Measurements from ENCODE around the gene RTP5.
"Not testable (repeated sequence)": the region's sequence is repeated elsewhere in the genome, so short reads cannot be mapped to it uniquely, and the experiment has no call there.

Gene RTP5

DNA sequence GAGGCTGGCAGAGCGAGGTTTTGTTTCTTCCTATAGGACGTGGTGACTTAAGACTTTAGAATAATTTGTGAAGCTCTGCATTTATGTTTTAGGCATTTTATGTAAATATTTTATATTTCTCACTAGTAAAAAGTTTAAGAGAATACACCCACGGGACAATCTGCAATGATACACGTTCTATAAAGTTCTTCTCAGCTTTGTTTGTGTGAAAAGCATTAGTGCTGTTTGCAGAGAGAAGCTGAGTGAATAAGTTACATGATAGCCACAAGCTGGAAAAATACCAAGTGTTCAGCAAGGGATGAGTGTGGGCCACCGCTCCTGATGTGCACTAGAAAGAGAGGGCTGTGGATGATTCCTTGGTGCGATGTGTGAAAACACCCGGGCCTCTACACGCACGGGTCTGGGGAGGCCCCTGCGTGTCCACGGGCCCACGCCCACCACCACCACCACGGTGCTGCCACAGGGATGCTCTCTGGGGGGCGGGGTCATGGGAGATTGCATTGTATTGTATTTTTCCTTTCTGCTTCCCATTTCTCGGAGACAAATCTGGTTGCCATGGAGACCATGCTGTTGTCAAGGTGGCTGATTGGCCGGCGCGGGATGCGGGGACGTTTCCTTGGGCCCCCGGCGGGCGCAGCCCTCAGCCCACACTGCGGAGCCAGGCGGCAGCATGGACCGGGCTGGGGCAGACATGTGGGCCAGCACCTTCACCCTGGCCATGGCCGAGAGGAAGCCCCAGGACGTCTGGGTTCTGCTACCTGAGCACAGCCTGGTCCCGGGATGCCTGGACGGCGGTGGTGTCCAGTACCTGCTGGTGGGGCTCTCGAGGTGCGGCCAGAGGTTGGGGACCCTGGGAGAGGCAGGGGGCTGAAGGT is at the start of gene RTP5:
RTP5 (plus strand) TSS at position 643 of the 875 bp plus-strand sequence; CDS start at position 671, 28 bp downstream.
- H3F3A ChIP-seq (ENCODE audit: control insufficient read depth, insufficient read depth), result peaks cover 8% of the 10 kb centered on the region
- H3K36me3 ChIP-seq (ENCODE audit: control insufficient read depth, low read length), result no peaks in the 10 kb centered on the region
- no peak within 1 kb of the TSS for H3K4me3 ChIP-seq (ENCODE audit: low read length)
- no peaks in the 10 kb centered on the region for H3K9me2 ChIP-seq (replicated peaks; ENCODE audit: control insufficient read depth, low read length)
- H3K27ac ChIP-seq (ENCODE audit: low read depth, low read length), result no peak within 1 kb of the TSS
- TF ChIP-seq, protein P1, sequence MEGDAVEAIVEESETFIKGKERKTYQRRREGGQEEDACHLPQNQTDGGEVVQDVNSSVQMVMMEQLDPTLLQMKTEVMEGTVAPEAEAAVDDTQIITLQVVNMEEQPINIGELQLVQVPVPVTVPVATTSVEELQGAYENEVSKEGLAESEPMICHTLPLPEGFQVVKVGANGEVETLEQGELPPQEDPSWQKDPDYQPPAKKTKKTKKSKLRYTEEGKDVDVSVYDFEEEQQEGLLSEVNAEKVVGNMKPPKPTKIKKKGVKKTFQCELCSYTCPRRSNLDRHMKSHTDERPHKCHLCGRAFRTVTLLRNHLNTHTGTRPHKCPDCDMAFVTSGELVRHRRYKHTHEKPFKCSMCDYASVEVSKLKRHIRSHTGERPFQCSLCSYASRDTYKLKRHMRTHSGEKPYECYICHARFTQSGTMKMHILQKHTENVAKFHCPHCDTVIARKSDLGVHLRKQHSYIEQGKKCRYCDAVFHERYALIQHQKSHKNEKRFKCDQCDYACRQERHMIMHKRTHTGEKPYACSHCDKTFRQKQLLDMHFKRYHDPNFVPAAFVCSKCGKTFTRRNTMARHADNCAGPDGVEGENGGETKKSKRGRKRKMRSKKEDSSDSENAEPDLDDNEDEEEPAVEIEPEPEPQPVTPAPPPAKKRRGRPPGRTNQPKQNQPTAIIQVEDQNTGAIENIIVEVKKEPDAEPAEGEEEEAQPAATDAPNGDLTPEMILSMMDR (IDR thresholded peaks at IDR 0.05; ENCODE audit: low read depth, low read length, poor library complexity, severe bottlenecking), result no peak
- TF ChIP-seq EZH2phosphoT487 (IDR thresholded peaks at IDR 0.05; ENCODE audit: borderline replicate concordance, low read length), result no peak
- no peaks in the 10 kb centered on the region for H3K79me2 ChIP-seq (ENCODE audit: control insufficient read depth, low read length)
- H3K4me2 ChIP-seq (ENCODE audit: low read length), result no peak within 1 kb of the TSS
- no peaks in the 10 kb centered on the region; the same call in 1 of the 2 replicates for H3K4me1 ChIP-seq (ENCODE audit: control insufficient read depth, low read length)
- H3K9me3 ChIP-seq (ENCODE audit: control insufficient read depth, insufficient read depth, low read length), result peaks cover 9% of the 10 kb centered on the region; the same call in 1 of the 2 replicates
- no peaks in the 10 kb centered on the region for H4K20me1 ChIP-seq (ENCODE audit: control insufficient read depth, insufficient read depth, low read depth, low read length)
- H3K27me3 ChIP-seq (ENCODE audit: control insufficient read depth, low read length), result 0 out of 2 replicates have a peak, but pooled peaks cover 3% of the 10 kb centered on the region

DNA sequence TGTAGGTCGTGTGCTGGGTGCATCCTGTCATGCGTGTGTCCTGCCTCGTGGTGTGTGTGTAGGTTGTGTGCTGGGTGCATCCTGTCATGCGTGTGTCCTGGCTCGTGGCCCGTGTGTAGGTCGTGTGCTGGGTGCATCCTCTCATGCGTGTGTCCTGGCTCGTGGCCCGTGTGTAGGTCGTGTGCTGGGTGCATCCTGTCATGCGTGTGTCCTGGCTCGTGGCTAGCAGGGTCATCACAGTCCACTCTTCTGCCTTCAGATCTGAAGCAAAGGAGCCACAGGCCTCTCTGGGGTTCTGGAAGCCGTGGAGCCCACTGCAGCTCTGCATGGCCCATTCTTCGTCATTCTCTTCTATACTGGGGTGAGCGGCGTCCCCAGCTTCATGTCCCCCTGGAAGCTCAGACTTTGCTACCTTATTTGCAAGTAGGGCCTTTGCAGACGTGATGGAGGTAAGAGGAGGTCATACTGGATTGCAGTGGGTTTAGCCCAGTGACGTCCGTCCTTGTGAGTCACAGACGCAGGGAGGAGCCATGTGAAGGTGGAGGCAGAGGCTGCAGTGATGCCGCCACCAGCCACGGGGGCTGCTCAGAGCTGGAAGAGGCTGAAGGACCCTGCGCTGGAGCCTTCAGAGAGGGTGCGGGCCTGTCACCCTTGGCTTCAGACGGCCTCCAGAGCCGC is 49.4 kb upstream of the RTP5 start:
- H3F3A ChIP-seq (ENCODE audit: control insufficient read depth, insufficient read depth); H3K4me1 ChIP-seq (ENCODE audit: control insufficient read depth, low read length); H3K4me2 ChIP-seq (ENCODE audit: low read length); H3K9me2 ChIP-seq (replicated peaks; ENCODE audit: control insufficient read depth, low read length); H4K20me1 ChIP-seq (ENCODE audit: control insufficient read depth, insufficient read depth, low read depth, low read length); H3K4me3 ChIP-seq (ENCODE audit: low read length); H3K36me3 ChIP-seq (ENCODE audit: control insufficient read depth, low read length); H3K79me2 ChIP-seq (ENCODE audit: control insufficient read depth, low read length); H3K27me3 ChIP-seq (ENCODE audit: control insufficient read depth, low read length); H3K9me3 ChIP-seq (ENCODE audit: control insufficient read depth, insufficient read depth, low read length); H3K27ac ChIP-seq (ENCODE audit: low read depth, low read length): not testable (repeated sequence)

DNA sequence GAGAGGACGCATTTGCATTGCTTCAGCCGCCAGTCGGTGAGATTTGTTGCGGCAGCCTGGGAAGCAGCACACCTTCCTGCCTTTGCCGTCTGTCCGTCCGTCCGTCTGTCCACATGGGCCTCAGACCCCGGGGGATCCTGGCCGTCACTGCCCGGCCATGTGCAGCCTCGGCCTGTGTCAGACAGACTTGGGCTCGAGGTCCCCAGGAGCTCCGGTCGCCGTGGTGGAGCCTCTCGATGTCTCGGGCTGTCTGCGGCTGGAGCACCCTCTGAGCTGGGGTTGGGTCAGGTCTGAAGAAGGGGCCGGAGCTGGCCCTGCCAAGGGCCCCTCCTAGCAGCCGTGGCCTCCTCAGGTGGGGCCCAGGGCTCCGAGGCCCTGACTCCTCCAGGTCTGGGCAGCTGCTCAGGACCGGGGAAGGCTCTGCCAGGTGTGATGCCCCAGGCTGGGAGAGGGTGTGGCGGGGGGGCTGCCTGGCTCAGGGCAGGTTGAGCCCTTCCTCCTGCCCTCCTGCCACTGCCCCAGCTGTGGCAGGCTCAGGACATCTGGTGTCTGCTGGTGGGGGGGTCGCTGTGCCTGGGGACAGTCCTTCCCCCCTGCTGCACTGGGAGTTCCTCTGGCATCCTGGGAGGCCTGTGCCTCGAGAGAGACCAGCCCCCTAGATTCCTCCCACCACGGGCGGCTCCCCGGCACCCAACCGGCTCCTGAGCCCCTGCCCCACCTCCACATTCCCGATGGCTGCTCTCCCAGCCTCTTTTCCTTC is 48.7 kb upstream of the RTP5 start:
- no peaks in the 10 kb centered on the region for H3K9me2 ChIP-seq (replicated peaks; ENCODE audit: control insufficient read depth, low read length)
- H3K4me1 ChIP-seq (ENCODE audit: control insufficient read depth, low read length), result peaks cover 10% of the 10 kb centered on the region
- TF ChIP-seq, protein P1 (IDR thresholded peaks at IDR 0.05; ENCODE audit: low read depth, low read length, poor library complexity, severe bottlenecking), result no peak
- no peak for TF ChIP-seq EZH2phosphoT487 (IDR thresholded peaks at IDR 0.05; ENCODE audit: borderline replicate concordance, low read length)
- no peak overlapping the region for H3K27ac ChIP-seq (ENCODE audit: low read depth, low read length)
- H3K27me3 ChIP-seq (ENCODE audit: control insufficient read depth, low read length), result no peaks in the 10 kb centered on the region
- no peaks in the 10 kb centered on the region for H3K36me3 ChIP-seq (ENCODE audit: control insufficient read depth, low read length)
- no peak overlapping the region for H3K4me3 ChIP-seq (ENCODE audit: low read length)
- H3K4me2 ChIP-seq (ENCODE audit: low read length), result no peak overlapping the region
- no peaks in the 10 kb centered on the region for H4K20me1 ChIP-seq (ENCODE audit: control insufficient read depth, insufficient read depth, low read depth, low read length)
- H3K79me2 ChIP-seq (ENCODE audit: control insufficient read depth, low read length), result no peaks in the 10 kb centered on the region
- H3K9me3 ChIP-seq (ENCODE audit: control insufficient read depth, insufficient read depth, low read length), result peaks cover 8% of the 10 kb centered on the region; the same call in 1 of the 2 replicates
- H3F3A ChIP-seq (ENCODE audit: control insufficient read depth, insufficient read depth), result peaks cover 7% of the 10 kb centered on the region
